Right cardiac atrium (tissue), 5 donors: ENCODE results near the gene ARHGAP44. TPM values are rescaled to one million over a fixed set of nuclear protein-coding genes. Genes with fewer than 3 reads are reported as not detected.
A peak's percentile ranks its signal among the peaks of the same experiment; 100 is the strongest.

Experiments used
- ATAC-seq, 2 donors: fragments of 200-7000 bp; cut with Tn5 transposase; one replicate each; pipeline versions ENCODE4 v1.8.0 to v1.9.1; 2020; ENCODE audit warnings: moderate library complexity in 2 of 2, mild to moderate bottlenecking in 1 of 2
- DNase-seq, 3 donors: peaks; one replicate each; pipeline ENCODE4 v3.0.0-alpha.2; 2020
- H3K27ac ChIP-seq: one replicate; pipeline ENCODE4 v1.5.1; 2013; ENCODE audit warnings: mild to moderate bottlenecking, low read length, control low read depth, moderate library complexity
- H3K27me3 ChIP-seq: one replicate; pipeline ENCODE4 v1.6.1; 2013; ENCODE audit not compliant: control insufficient read depth, insufficient read depth
- H3K4me1 ChIP-seq: one replicate; pipeline ENCODE4 v1.6.1; 2013; ENCODE audit warnings: low read length; ENCODE audit not compliant: control insufficient read depth, insufficient read depth
- H3K4me3 ChIP-seq: one replicate; pipeline ENCODE4 v1.5.1; 2013; ENCODE audit warnings: low read length, control low read depth
- H3K9me3 ChIP-seq: one replicate; pipeline ENCODE4 v1.6.1; 2013; ENCODE audit warnings: low read length; ENCODE audit not compliant: control insufficient read depth
- WGBS: extraction: QIAGEN DNeasy Blood & Tissue Kit; methylation state at CpG from one replicate; pipeline ENCODE4 v1.1.7; 2013; 5-methylcytosine and 5-hydroxymethylcytosine counted together
- intact Hi-C, 4 donors: fragments of 100-400 bp; cut with DNase I; formaldehyde crosslinking; loops; one replicate each; pipeline versions ENCODE4 v1.11.0 to v1.14.0; 2022 to 2023
- long read RNA-seq, 4 donors: library from polyadenylated mRNA; unstranded; transcript quantifications; one replicate each; pipeline ENCODE4 v2.0.0, GENCODE V29; 2020 to 2021
- polyA plus RNA-seq: library from polyadenylated mRNA; stranded (reverse); fragments of 200-250 nt; gene quantifications from one replicate; pipeline ENCODE4 v1.2.3, GENCODE V29; 2013
- total RNA-seq, 4 donors: library from RNA; stranded (reverse); fragmentation: NEBNext Ultra II Directional; extraction: Animal tissue kit (Norgen Biotek cat#: 25700); gene quantifications; one replicate each; pipeline ENCODE4 v1.2.1, GENCODE V29; 2021
- donor health status: healthy with polysubstance abuse.
- donor health status: DM: no; HTN: yes; CAD: no.
- donor health status: DM: no; HTN: no; CAD: no.
- donor health status: DM: no; HTN: yes; CAD: no; lungs with severe emphysema.
- donor health status: DM: yes; HTN: yes; CAD: no.

Gene ARHGAP44
- total RNA-seq (10 to 100 TPM in 3 of 4 donors, 1 to 10 TPM in 1; 7.8 to 13.6 (median 11.8) TPM), polyA plus RNA-seq (6.7 TPM)
- long read RNA-seq, donor 1, full-length matches to known transcripts = 2 of 16 reads
- long read RNA-seq, donor 1, partial matches to known transcripts = 6 of 16 reads
- long read RNA-seq, donor 1, other reads (novel, unspliced or antisense) = 8 of 16 reads
- long read RNA-seq, donor 2, full-length matches to known transcripts = 1 of 4 reads
- long read RNA-seq, donor 2, partial matches to known transcripts = 1 of 4 reads
- long read RNA-seq, donor 2, other reads (novel, unspliced or antisense) = 2 of 4 reads
- long read RNA-seq, donor 3, full-length matches to known transcripts = 1 of 9 reads
- long read RNA-seq, donor 3, partial matches to known transcripts = 5 of 9 reads
- long read RNA-seq, donor 3, other reads (novel, unspliced or antisense) = 3 of 9 reads
- long read RNA-seq, donor 4, full-length matches to known transcripts = 2 of 8 reads
- long read RNA-seq, donor 4, partial matches to known transcripts = 3 of 8 reads
- long read RNA-seq, donor 4, other reads (novel, unspliced or antisense) = 3 of 8 reads

- intact Hi-C loops = no loop called here
- peak; percentile 96 for ATAC-seq
- under 1% methylated on average over 86 of the region's 86 CpGs for WGBS
Observed at GRCh38 chr17:12789481-12790248, at the start of gene ARHGAP44. Gene ARHGAP44, plus strand, starts transcription at chr17:12789498. Its CDS starts 341 bp downstream, at chr17:12789839.

GRCh38 chr17:12739500-12739899 lies 49.8 kb upstream of the ARHGAP44 start:
- H3K4me3 ChIP-seq = no peak overlapping the region
- peaks cover 4% of the 10 kb centered on the region for H3K4me1 ChIP-seq
- H3K27ac ChIP-seq = no peak overlapping the region
- no peaks in the 10 kb centered on the region for H3K9me3 ChIP-seq
- intact Hi-C loops = loop anchor here in 1 of 4 donors (10.0 kb wide), 1 partner anchor 195 kb away; no protein-coding TSS in a partner anchor
- 77% methylated on average over 4 of the region's 4 CpGs for WGBS
- ATAC-seq = no peak
- no peaks in the 10 kb centered on the region for H3K27me3 ChIP-seq
- no peak for DNase-seq

More at GRCh38 chr17:12789481-12790248, at the start of gene ARHGAP44:
- H3K9me3 ChIP-seq = no peaks in the 10 kb centered on the region
- no peaks in the 10 kb centered on the region for H3K4me1 ChIP-seq
- no peaks in the 10 kb centered on the region for H3K27me3 ChIP-seq
- peak within 1 kb of the TSS; percentile 64 for H3K4me3 ChIP-seq
- H3K27ac ChIP-seq = peak within 1 kb of the TSS; percentile 49
- peak; percentile 77 to 90 (median 89) for DNase-seq

GRCh38 chr17:12743046-12743445 lies 46.3 kb upstream of the ARHGAP44 start:
- H3K4me1 ChIP-seq = peaks cover 2% of the 10 kb centered on the region
- no peak overlapping the region for H3K27ac ChIP-seq
- DNase-seq = no peak
- H3K27me3 ChIP-seq = no peaks in the 10 kb centered on the region
- intact Hi-C loops = loop anchor here in 3 of 4 donors (2.0 to 5.0 kb wide), 4 partner anchors 71 to 196 kb away; partner anchors contain the start of gene MYOCD (in 1 of the 3)
- peak in 1 of 2 donors; percentile 15 for ATAC-seq
- H3K4me3 ChIP-seq = no peak overlapping the region
- no peaks in the 10 kb centered on the region for H3K9me3 ChIP-seq
- WGBS = 53% methylated on average over 3 of the region's 3 CpGs

- intact Hi-C loops = loop anchor here in 3 of 4 donors (5.0 kb wide), 3 partner anchors 72 to 197 kb away; partner anchors contain the start of gene MYOCD (in 1 of the 3)
- no peak overlapping the region for H3K4me3 ChIP-seq
- H3K4me1 ChIP-seq = peaks cover 2% of the 10 kb centered on the region
- no peaks in the 10 kb centered on the region for H3K27me3 ChIP-seq
- DNase-seq (peak in 2 of 3 donors; percentile 64 to 67), ATAC-seq (peak; percentile 84 to 89)
- WGBS = 62% methylated on average over 5 of the region's 5 CpGs
- H3K9me3 ChIP-seq = no peaks in the 10 kb centered on the region
- H3K27ac ChIP-seq = peak overlapping the region; percentile 99
Observed at GRCh38 chr17:12744298-12744697, 45.0 kb upstream of the ARHGAP44 start.

GRCh38 chr17:12744786-12745185 lies 44.5 kb upstream of the ARHGAP44 start:
- 93% methylated on average over 1 of the region's 1 CpG for WGBS
- Histone ChIP-seq H3K27me3 (no peaks in the 10 kb centered on the region), H3K27ac (no peak overlapping the region), H3K4me3 (no peak overlapping the region), H3K4me1 (peaks cover 2% of the 10 kb centered on the region), H3K9me3 (no peaks in the 10 kb centered on the region)
- ATAC-seq (no peak), DNase-seq (no peak)
- intact Hi-C loops = loop anchor here in 3 of 4 donors (5.0 kb wide), 3 partner anchors 72 to 197 kb away; partner anchors contain the start of gene MYOCD (in 1 of the 3)

GRCh38 chr17:12745486-12745885 lies 43.8 kb upstream of the ARHGAP44 start:
- H3K27ac ChIP-seq = no peak overlapping the region

GRCh38 chr17:12756786-12757185 lies 32.5 kb upstream of the ARHGAP44 start:
- no peaks in the 10 kb centered on the region for H3K27me3 ChIP-seq
- ATAC-seq (no peak), DNase-seq (no peak)
- no peak overlapping the region for H3K27ac ChIP-seq
- no peak overlapping the region for H3K4me3 ChIP-seq
- intact Hi-C loops = no loop called here
- no peaks in the 10 kb centered on the region for H3K4me1 ChIP-seq
- no peaks in the 10 kb centered on the region for H3K9me3 ChIP-seq

More at GRCh38 chr17:12745486-12745885, 43.8 kb upstream of the ARHGAP44 start:
- Histone ChIP-seq H3K27me3 (no peaks in the 10 kb centered on the region), H3K4me3 (no peak overlapping the region), H3K4me1 (peaks cover 2% of the 10 kb centered on the region), H3K9me3 (no peaks in the 10 kb centered on the region)
- 73% methylated on average over 7 of the region's 7 CpGs for WGBS
- intact Hi-C loops = no loop called here
- DNase-seq (no peak), ATAC-seq (no peak)

GRCh38 chr17:12759090-12759489 lies 30.2 kb upstream of the ARHGAP44 start:
- Histone ChIP-seq H3K27ac (no peak overlapping the region), H3K27me3 (no peaks in the 10 kb centered on the region), H3K4me3 (no peak overlapping the region), H3K9me3 (no peaks in the 10 kb centered on the region), H3K4me1 (no peaks in the 10 kb centered on the region)
- DNase-seq = no peak
- intact Hi-C loops = no loop called here
- WGBS = 88% methylated on average over 2 of the region's 2 CpGs
- no peak for ATAC-seq

- H3K27ac ChIP-seq = no peak overlapping the region
Observed at GRCh38 chr17:12765548-12765947, 23.8 kb upstream of the ARHGAP44 start.

GRCh38 chr17:12768255-12768654 lies 21.0 kb upstream of the ARHGAP44 start:
- DNase-seq (no peak), ATAC-seq (no peak)
- no peak overlapping the region for H3K27ac ChIP-seq
- intact Hi-C loops = no loop called here
- no peaks in the 10 kb centered on the region for H3K27me3 ChIP-seq
- H3K4me3 ChIP-seq = no peak overlapping the region
- 44% methylated on average over 4 of the region's 4 CpGs for WGBS
- H3K4me1 ChIP-seq = no peaks in the 10 kb centered on the region
- H3K9me3 ChIP-seq = no peaks in the 10 kb centered on the region

More at GRCh38 chr17:12765548-12765947, 23.8 kb upstream of the ARHGAP44 start:
- WGBS = 27% methylated on average over 6 of the region's 6 CpGs
- peak; percentile 82 to 88 for ATAC-seq
- peak in 1 of 3 donors; percentile 43 for DNase-seq
- no peaks in the 10 kb centered on the region for H3K4me1 ChIP-seq
- H3K27me3 ChIP-seq = no peaks in the 10 kb centered on the region
- no peaks in the 10 kb centered on the region for H3K9me3 ChIP-seq
- intact Hi-C loops = no loop called here
- H3K4me3 ChIP-seq = no peak overlapping the region
